Brain microvascular endothelial cell (primary cell): ENCODE measurements around the gene TMEM25.

Source experiments
- DNase-seq: peaks from one replicate; pipeline ENCODE4 v3.0.0-alpha.2; 2020
- H3K27ac ChIP-seq: fragments of 250-450 bp; sonication (Bioruptor Pico); 2 replicates; pipeline ENCODE4 v1.5.1; 2020; ENCODE audit warnings: mild to moderate bottlenecking, moderate library complexity
- H3K27me3 ChIP-seq: fragments of 250-450 bp; sonication (Bioruptor Pico); replicated peaks from 2 replicates; pipeline ENCODE4 v1.5.1; 2020; ENCODE audit warnings: mild to moderate bottlenecking
- H3K36me3 ChIP-seq: fragments of 250-450 bp; sonication (Bioruptor Pico); replicated peaks from 2 replicates; pipeline ENCODE4 v1.5.1; 2020; ENCODE audit warnings: mild to moderate bottlenecking
- H3K4me3 ChIP-seq: 2 replicates; pipeline ENCODE4 v1.5.1; 2011; ENCODE audit warnings: low read depth, mild to moderate bottlenecking, control low read depth, low read length, moderate library complexity
- in situ Hi-C: cut with HindIII; loops from 2 replicates; pipeline ENCODE4 v1.10.0; 2017; ENCODE audit warnings: low sequenced_read_pairs, low pct_ligation_motif_present
- TF ChIP-seq, protein P1 (sequence below): IDR thresholded peaks from 2 replicates; pipeline ENCODE4 v1.5.1; 2011; ENCODE audit warnings: low read depth, mild to moderate bottlenecking, moderate library complexity, low read length, control low read depth, inconsistent platforms; ENCODE audit errors: missing control alignments

Gene TMEM25

DNA sequence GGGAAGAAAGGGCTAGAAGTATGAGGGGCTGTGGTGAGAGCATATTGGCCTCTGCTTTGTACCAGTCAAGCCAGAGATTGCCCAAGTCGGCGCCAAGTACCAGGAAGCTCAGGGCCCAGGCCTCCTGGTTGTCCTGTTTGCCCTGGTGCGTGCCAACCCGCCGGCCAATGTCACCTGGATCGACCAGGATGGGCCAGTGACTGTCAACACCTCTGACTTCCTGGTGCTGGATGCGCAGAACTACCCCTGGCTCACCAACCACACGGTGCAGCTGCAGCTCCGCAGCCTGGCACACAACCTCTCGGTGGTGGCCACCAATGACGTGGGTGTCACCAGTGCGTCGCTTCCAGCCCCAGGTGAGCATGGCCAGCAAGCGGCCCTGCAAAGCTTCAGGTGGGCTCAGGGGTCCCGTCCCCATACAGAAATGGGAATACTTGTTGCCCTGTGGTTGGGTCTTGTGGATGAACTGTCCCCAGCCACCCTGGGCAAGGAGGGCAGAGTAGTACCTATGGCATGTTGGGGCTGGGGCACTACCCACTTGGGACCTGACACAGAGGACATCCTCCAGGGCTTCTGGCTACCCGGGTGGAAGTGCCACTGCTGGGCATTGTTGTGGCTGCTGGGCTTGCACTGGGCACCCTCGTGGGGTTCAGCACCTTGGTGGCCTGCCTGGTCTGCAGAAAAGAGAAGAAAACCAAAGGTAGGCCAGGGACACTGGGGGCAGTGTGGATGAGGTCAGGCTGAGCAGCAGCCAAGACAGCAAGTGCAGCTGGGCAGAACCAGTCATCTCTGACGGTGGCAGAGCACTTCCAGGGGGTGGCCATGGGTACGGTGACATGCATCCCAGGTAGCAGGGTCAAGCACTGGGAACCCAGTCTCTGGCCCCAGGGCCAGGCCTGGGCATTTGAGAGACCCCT lies 2.1 kb downstream of the TMEM25 start:
- TF ChIP-seq, protein P1, sequence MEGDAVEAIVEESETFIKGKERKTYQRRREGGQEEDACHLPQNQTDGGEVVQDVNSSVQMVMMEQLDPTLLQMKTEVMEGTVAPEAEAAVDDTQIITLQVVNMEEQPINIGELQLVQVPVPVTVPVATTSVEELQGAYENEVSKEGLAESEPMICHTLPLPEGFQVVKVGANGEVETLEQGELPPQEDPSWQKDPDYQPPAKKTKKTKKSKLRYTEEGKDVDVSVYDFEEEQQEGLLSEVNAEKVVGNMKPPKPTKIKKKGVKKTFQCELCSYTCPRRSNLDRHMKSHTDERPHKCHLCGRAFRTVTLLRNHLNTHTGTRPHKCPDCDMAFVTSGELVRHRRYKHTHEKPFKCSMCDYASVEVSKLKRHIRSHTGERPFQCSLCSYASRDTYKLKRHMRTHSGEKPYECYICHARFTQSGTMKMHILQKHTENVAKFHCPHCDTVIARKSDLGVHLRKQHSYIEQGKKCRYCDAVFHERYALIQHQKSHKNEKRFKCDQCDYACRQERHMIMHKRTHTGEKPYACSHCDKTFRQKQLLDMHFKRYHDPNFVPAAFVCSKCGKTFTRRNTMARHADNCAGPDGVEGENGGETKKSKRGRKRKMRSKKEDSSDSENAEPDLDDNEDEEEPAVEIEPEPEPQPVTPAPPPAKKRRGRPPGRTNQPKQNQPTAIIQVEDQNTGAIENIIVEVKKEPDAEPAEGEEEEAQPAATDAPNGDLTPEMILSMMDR, result no peak
- no peak for DNase-seq
- H3K27me3 ChIP-seq, result no peaks in the 10 kb centered on the region
- in situ Hi-C loops, result no loop called here
- H3K27ac ChIP-seq, result no peak overlapping the region
- no peak overlapping the region for H3K4me3 ChIP-seq
- H3K36me3 ChIP-seq, result no peaks in the 10 kb centered on the region

- no peaks in the 10 kb centered on the region for H3K36me3 ChIP-seq
- no peak overlapping the region for H3K27ac ChIP-seq
- in situ Hi-C loops, result no loop called here
- H3K27me3 ChIP-seq, result no peaks in the 10 kb centered on the region
- TF ChIP-seq, protein P1, result no peak
- no peak for DNase-seq
- H3K4me3 ChIP-seq, result no peak overlapping the region
Observed at GRCh38 chr11:118533769-118534729, 3.1 kb downstream of the TMEM25 start.

DNA sequence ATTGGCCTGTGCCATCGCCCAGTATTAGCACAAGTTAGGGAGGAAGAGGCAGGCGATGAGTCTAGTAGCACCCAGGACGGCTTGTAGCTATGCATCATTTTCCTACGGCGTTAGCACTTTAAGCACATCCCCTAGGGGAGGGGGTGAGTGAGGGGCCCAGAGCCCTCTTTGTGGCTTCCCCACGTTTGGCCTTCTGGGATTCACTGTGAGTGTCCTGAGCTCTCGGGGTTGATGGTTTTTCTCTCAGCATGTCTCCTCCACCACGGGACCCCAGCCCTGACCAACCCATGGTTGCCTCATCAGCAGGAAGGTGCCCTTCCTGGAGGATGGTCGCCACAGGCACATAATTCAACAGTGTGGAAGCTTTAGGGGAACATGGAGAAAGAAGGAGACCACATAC lies 4.3 kb downstream of the TMEM25 start:
- TF ChIP-seq, protein P1, result no peak
- in situ Hi-C loops, result no loop called here
- Histone ChIP-seq H3K27me3 (no peaks in the 10 kb centered on the region), H3K36me3 (no peaks in the 10 kb centered on the region), H3K4me3 (no peak overlapping the region), H3K27ac (no peak overlapping the region)
- no peak for DNase-seq

DNA sequence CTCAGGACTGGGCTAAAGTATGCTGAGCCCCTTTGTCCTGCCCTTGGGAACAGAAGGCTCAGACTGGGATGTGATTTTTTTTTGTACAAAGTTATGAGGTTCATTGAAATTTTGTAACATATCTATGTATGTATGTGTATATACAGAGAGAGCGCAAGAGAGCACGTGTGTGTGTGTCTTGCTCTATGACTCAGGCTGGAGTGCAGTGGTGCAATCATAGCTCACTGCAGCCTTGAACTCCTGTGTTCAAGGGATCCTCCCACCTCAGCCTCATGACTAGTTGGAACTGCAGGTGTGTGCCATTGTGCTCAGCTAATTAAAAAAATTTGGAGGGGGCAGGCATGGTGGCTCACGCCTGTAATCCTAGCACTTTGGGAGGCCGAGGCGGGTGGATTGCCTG lies 5.7 kb downstream of the TMEM25 start:
- Histone ChIP-seq H3K27me3 (no peaks in the 10 kb centered on the region), H3K27ac (no peak overlapping the region), H3K36me3 (no peaks in the 10 kb centered on the region), H3K4me3 (no peak overlapping the region)
- peak; percentile 13 for DNase-seq
- TF ChIP-seq, protein P1, result no peak
- in situ Hi-C loops, result no loop called here

- in situ Hi-C loops, result no loop called here
- no peaks in the 10 kb centered on the region for H3K36me3 ChIP-seq
- TF ChIP-seq, protein P1, result no peak
- H3K27me3 ChIP-seq, result no peaks in the 10 kb centered on the region
- no peak overlapping the region for H3K27ac ChIP-seq
- no peak overlapping the region for H3K4me3 ChIP-seq
- peak; percentile 14 for DNase-seq
Observed at GRCh38 chr11:118537409-118537980, 6.5 kb downstream of the TMEM25 start.
